Omental fat pad (tissue), 4 donors: ENCODE data around the gene GATD1. TPM values are rescaled to one million over a fixed set of nuclear protein-coding genes. Genes with fewer than 3 reads are reported as not detected.
A peak's percentile ranks its signal among the peaks of the same experiment; 100 is the strongest.

Experiments used
- ATAC-seq: fragments of 150-250 bp; one replicate; pipeline ENCODE4 v1.9.1; 2016; ENCODE audit warnings: mild to moderate bottlenecking, moderate library complexity; ENCODE audit not compliant: low FRiP score
- DNase-seq: peaks from one replicate; pipeline ENCODE4 v3.0.0-alpha.2; 2019; ENCODE audit warnings: low spot score
- total RNA-seq, 4 donors: library from RNA; depleted of rRNA; stranded (reverse); fragments of >200 nt; gene quantifications; one replicate each; pipeline ENCODE4 v1.1.0, GENCODE V29; 2016
- TF ChIP-seq, protein P1 (sequence below), 3 donors: fragments of 450-650 bp; IDR thresholded peaks; one replicate each; pipeline ENCODE4 v1.5.1; 2016 to 2017; ENCODE audit warnings: antibody characterized with exemption in 3 of 3, mild to moderate bottlenecking in 3 of 3, moderate library complexity in 2 of 3

The GATD1 gene
- total RNA-seq, 4 donors from 2014 or later, result 12.5 to 19.8 (median 15.1) TPM

DNA sequence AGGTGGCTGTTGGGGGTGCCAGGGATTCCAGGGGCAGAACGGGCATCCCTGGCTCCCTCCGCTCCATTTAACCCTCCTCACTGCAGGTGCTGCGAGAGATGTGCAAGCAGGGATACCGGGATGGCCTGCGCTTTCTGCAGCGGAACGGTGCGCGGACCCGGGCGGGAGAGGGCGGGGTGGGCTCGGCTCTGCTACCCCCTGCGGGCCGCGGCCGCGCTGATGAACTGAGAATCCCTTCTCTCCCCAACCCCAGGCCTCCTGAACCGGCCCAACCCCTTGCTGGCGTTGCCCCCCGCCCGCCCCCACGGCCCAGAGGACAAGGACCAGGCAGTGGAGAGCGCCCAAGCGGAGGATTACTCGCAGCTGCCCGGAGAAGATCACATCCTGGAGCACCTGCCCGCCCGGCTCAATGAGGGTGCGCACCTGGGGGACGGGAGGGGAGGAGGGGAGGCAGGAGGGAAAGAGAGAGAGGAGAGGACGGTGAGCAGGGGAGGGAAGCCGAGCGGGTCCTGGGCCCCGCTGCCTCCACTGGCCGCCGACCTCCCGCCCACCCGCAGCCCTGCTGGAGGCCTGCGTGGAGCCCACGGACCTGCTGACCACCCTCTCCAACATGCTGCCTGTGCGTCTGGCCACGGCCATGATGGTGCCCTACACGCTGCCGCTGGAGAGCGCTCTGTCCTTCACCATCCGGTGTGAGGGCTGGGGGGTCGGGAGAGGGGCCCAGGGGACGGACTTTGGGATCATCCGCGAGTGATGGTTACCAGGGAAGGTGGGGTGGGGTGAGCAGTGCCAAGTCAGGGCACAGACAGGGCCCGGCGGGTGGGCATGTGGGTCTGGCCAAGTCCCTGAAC is 46.4 kb upstream of the GATD1 start:
- ATAC-seq, result no peak
- DNase-seq, result no peak
- TF ChIP-seq, protein P1, sequence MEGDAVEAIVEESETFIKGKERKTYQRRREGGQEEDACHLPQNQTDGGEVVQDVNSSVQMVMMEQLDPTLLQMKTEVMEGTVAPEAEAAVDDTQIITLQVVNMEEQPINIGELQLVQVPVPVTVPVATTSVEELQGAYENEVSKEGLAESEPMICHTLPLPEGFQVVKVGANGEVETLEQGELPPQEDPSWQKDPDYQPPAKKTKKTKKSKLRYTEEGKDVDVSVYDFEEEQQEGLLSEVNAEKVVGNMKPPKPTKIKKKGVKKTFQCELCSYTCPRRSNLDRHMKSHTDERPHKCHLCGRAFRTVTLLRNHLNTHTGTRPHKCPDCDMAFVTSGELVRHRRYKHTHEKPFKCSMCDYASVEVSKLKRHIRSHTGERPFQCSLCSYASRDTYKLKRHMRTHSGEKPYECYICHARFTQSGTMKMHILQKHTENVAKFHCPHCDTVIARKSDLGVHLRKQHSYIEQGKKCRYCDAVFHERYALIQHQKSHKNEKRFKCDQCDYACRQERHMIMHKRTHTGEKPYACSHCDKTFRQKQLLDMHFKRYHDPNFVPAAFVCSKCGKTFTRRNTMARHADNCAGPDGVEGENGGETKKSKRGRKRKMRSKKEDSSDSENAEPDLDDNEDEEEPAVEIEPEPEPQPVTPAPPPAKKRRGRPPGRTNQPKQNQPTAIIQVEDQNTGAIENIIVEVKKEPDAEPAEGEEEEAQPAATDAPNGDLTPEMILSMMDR (IDR thresholded peaks at IDR 0.05), result no peak

GRCh38 chr11:821512-822371 is 44.5 kb upstream of the GATD1 start:
- DNase-seq, result no peak

DNA sequence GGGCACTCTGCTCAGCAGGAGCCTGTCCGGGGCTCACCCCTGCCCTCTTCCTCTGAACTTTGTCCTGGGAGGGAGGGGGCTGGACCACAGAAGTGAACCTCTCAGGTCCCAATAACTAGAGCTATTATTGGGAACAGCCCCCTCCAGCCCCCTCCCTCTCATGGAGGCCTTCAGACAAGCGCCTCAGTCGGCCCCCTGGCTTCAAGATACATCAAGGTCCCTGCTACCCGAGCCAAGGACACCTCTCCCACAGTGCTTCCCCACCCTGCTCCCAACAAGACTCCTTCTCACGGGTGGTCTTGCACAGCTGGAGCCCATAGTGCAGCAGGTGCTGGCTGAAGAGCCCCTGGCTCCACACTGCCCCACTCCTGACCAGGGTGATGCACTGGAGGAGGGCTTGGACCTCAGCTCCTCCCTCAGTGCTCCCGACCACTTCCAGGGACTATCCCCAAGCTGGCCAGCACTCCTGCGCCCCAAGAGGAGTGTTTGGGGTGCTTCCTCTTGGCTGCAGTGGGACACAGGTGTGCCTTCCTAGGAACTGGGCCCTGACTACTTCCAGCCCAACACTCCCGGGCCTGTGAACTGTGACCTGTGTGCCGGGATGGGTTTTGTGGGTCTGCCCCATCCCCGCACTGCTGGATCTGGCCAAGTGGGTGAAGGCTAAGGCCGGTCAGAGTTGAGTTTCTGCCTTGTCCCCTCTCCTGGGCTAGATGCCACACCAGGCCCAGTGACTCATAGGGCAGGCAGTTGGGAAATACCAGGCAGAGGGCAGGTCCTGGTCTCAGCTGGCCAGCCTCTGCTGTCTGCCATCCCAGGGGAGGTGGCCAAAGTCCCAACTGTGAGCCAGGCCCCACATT is 43.6 kb upstream of the GATD1 start:
- peak; percentile 41 for ATAC-seq
- no peak for DNase-seq
- TF ChIP-seq, protein P1 (IDR thresholded peaks at IDR 0.05), result no peak

More at GRCh38 chr11:821512-822371, 44.5 kb upstream of the GATD1 start:
- ATAC-seq, result no peak
- TF ChIP-seq, protein P1 (IDR thresholded peaks at IDR 0.05), result no peak

- peak; percentile 56 for ATAC-seq
- peak; percentile 77 for DNase-seq
- TF ChIP-seq, protein P1 (IDR thresholded peaks at IDR 0.05), result no peak
Observed at GRCh38 chr11:819943-820649, 42.8 kb upstream of the GATD1 start.

- ATAC-seq (peak; percentile 70), DNase-seq (peak; percentile 74)
- TF ChIP-seq, protein P1 (IDR thresholded peaks at IDR 0.05), result no peak
Observed at GRCh38 chr11:819129-819931, 42.0 kb upstream of the GATD1 start.
